Left kidney (tissue), 2 donors: ENCODE measurements around the gene MAP2. TPM values are rescaled to one million over a fixed set of nuclear protein-coding genes. Genes with fewer than 3 reads are reported as not detected.
"Not testable (repeated sequence)": the region's sequence is repeated elsewhere in the genome, so short reads cannot be mapped to it uniquely, and the experiment has no call there.

Experiments
- DNase-seq: peaks from one replicate; pipeline ENCODE4 v3.0.0-alpha.2; 2013
- polyA plus RNA-seq: library from polyadenylated mRNA; unstranded; fragments of 120-200 nt; gene quantifications from one replicate; pipeline ENCODE4 v1.2.1, GENCODE V29; 2013; ENCODE audit not compliant: insufficient read length

MAP2 gene
- polyA plus RNA-seq, 1 donor = 42.7 TPM

DNA sequence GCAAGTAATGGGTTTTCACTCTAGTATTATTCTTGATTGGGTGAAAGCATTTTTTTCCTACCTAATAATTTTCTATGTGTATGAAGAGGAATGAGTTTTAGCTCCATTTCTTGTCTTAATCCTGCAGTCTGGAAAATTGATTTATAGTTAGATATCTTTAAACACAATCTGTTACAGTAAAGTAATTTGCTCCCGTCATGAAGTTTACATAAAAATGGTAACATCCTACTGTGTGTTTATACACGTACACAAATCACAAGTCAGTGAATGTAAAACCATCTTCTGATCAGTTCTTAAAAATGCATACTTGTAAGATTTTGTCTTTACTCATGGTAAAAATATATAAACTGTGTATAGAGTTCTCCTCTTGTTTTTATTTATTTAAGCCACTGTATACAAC is 51.1 kb downstream of the MAP2 start:
- DNase-seq = no peak

DNA sequence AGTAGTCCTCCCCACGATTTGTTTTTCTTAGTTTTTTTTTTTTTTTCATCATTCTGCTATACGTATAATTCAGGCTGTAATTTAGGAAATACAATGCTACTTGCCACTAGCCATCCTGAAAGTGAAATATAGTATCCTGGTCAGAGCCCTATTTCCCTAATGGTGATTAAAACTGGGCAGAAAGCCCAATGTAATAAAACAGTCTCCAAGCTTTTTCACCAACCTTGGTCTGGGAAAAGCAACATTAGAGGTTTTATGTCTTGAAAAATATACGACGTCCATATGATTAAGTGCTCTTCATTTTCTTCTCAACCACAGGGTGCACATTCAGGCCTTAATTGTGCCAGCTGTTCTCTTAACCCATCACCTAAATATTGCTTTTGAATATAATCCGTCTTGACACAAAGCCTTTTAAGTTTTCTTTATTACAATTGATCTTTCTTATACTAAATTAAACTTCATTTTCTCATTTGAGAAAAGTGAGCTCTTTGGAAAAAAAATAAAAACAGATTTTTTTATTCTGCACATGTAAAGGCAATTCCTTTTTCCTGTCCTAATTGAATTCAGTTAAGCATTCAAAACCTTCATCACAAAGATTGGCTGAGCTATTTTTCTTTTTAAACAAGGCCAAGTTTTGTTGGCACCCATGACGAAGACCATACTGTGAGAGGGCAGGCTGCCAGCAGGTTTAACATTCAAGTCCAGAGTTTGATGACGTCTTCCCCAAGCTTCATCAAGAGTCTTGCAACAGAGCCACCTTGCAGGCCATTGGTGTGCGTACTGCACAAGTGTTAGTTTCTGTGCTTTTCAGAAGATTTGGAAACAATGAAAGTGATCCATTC is 52.7 kb downstream of the MAP2 start:
- DNase-seq = peak; percentile 88

DNA sequence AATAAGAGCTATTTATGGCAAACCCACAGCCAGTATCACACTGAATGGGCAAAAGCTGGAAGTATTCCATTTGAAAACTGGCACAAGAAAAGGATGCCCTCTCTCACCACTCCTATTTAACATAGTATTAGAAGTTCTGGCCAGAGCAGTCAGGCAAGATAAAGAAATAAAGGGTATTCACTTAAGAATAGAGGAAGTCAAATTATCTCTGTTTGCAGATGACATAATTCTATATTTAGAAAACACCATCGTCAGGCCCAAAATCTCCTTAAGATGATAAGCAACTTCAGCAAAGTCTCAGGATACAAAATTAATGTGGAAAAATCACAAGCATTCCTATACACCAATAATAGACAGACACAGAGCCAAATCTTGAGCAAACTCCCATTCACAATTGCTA is 68.4 kb downstream of the MAP2 start:
- not testable (repeated sequence) for DNase-seq

DNA sequence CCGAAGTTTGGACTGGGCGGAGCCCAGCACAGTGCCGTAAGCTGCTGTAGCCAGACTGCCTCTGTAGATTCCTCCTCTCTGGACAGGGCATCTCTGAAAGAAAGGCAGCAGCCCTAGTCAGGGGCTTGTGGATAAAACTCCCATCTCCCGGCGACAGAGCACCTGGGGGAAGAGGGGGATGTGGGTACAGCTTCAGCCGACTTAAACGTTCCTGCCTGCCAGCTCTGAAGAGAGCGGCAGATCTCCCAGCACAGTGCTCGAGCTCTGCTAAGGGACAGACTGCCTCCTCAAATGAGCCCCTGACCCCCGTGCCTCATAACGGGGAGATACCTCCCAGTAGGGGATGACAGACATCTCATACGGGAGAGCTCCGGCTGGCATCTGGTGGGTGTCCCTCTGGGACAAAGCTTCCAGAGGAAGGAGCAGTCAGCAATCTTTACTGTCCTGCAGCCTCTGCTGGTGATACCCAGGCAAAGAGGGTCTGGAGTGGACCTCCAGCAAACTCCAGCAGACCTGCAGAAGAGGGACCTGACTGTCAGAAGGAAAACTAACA is 71.3 kb downstream of the MAP2 start:
- DNase-seq = not testable (repeated sequence)

DNA sequence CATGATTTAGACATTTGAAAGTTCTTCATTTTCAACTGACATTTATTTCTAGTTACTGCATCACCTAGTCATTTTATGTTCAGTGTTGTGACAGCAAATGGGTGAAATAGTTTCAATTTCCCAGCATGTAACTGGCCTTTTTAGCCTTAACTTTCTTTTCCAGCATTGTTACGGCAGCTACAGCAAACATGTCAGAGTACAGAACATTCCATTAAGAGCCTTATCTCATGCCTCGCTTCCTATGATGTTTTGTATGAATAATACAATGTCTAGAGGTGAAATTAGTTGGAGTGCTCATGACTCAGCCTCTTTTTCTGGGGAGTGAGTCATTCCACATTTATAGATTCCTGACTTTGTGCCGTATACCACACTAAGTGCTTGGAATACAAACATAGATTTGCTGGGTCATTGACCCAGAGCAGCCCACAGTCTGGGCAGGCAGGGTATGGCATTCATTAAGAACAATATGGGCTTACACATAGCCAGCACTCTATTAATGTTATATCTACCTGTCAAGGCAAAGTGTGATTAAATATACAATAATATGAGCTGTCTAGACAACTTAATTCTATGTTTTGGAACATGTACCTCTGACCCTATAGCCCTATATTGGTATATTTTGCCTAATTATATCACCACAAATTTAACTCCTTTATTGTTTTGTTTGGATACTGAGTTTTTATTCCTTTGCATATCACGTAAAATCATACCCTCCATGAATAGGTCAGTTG is 72.2 kb downstream of the MAP2 start:
- no peak for DNase-seq

DNA sequence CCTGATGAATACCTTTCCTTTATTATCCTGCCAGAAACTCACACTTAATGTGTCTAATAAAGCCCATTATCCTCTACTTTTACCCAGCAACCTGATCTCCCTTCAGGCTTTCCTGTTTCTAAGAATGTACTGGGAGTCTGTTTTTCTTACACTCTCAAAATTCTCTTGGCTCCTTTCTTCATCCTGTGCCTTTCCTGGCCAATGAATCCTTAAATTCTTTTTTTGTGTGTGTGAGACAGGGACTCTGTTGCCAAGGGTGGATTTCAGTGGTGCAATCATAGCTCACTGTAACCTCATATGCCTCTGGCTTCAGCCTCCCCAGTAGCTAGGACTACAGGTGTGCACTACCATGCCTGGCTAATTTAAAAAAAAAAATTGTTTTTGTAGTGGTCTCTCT is 72.7 kb downstream of the MAP2 start:
- DNase-seq = no peak

DNA sequence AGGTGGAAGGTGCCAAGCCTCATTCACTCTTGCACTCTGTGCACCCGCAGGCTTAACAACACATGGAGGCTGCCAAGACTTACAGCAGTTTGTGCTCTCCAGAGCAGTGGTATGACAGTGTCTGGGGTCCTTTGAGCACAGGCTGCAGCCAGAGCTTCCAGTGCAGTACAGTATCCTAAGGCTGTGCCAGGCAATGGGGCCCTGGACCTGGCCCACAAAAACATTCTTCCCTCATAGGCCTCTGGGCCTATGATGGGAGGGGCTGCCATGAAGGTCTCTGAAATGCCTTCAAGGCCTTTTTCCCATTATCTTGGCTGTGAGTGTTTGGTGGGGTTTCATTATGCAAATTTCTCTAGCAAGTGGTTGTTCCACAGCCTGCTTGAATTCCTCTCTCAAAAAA is 74.8 kb downstream of the MAP2 start:
- no peak for DNase-seq

DNA sequence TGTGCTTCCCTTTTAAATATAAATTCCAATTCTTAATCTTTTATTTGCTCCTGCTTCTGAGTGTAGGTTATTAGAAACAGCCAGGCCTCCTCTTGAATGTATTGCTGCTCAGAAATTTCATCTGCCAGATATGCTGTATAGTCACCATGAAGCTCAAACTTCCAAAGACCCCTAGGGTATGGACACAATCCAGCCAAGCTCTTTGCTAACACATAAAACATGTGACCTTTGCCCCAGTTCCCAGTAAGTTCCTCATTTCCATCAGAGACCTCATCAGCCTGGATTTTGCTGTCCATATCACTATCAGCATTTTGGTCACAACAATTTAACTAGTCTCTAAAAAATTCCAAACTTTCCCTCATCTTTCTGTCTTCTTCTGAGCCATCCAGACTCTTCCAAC is 75.2 kb downstream of the MAP2 start:
- no peak for DNase-seq

DNA sequence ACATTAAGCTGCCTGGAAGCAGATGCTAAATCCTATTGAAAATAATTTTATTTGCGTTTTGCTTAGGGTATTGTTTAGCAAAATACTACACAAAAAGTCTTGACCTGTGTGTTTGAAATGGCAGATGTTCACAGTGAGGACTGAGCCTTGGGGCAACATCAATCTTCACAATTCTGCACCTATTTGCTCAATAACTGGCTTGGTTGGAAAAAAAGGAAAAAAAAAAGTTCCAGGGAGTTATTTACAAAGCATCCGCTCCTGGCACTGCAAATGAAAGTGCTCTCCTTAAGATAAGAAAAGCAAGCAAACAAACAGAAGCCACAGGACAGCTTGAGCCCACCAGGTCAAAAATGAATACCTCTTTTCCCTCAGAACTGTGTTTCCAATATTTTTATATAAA is 77.7 kb downstream of the MAP2 start:
- no peak for DNase-seq

DNA sequence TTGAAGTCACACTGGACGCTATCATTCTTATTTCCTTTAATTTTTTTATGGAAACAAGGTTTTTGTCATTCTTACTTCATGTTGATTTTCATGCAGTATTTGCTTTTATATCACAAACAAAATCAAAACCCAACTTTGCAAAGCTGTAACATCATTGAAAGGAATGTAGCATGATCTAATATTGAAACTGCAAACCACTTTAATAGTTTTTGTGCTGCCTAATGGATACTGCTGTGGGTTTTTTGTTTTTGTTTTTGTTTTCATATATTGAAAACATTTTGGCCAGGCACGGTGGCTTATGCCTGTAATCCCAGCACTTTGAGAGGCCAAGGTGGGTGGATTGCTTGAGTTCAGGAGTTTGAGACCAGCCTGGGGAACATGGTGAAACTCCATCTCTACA is 81.6 kb downstream of the MAP2 start:
- DNase-seq = no peak

DNA sequence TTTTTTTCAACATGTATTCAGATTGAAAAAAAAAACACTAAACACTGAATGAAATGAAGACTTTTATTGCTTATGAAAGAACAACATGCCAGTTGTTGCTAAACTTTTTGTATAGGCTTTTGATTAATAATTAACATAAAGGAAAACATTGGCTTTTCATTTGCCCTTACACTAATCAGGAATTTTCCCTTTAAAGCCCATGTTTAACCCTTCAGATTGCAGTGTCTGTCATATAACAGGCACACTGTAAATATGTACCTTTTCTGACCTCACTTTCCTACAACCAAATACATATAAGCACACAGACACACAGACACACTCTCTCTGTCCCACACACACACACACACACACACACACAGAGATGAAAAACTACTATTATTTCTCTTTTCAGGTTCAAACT is 84.4 kb downstream of the MAP2 start:
- DNase-seq = no peak

DNA sequence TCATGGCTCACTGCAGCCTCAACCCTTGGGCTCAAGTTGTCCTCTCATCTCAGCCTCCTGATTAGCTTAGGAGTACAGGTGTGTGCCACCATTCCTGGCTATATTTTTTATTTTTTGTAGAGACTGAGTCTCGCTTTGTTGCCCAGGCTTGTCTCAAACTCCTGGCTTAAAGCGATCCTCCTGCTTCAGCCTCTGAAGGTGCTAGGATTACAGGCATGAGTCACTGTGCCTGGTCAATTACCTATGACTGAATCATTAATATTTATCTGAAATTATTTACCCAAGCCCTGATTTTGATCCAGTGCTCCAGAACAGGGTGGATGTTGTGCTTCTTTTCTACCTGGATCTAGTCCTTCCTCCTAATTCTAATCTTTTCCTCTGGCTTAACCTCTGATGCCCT is 87.8 kb downstream of the MAP2 start:
- DNase-seq = no peak

DNA sequence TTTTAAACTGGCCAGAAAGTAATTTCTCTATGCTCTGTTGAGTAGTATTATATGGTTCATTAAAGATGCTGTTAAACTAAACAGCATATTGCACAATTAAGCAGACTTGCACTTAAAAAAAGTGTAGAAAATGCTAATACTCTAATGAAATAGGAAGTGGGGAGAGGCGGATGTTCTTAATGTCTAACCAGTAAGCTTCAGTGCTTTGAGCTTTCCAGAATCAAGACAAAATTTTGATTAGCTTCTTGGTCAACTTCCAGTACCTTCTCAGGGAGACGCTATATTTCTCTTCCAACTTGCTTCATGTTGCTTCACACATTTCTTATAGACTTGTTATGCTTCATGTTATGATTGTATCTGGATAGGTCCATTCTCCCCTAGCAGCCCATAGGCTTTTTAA is 89.1 kb downstream of the MAP2 start:
- no peak for DNase-seq

DNA sequence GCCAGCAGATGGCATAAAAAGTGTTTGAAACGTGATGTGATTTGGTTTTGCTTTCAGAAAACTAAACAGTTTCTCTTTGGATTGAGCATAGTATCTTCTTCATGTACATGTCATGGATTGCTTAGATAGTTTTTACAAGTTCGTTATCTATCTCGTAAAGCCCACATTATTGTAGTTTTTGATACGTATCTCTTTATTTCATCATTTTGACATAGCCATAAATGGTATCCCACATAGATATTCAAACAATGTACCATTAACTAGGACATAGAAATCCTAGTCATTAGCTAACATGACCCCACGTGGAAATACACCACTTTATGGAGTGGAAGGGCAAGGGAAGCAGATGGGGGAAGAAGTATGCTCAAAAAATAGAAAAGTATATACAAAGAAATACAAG is 93.6 kb downstream of the MAP2 start:
- DNase-seq = no peak

DNA sequence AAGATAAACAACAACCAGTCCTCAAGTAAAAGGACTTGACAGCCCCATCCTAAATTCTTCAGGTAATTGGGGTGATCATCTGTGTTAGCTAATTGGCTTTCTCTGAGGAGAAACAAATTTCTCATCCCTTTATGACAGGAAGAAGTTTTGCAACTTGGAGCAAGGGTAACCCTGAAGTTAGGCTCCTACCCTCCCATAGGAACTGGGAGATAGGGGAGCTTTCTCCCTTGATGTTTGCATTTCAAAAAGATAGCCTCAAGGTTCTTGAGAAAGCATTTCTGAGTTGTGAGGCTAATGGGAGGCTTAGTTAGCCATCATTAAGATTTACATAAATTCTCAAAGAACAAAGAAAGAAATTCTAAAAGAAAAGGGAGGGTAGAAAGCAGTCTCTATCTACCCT is 95.4 kb downstream of the MAP2 start:
- no peak for DNase-seq

DNA sequence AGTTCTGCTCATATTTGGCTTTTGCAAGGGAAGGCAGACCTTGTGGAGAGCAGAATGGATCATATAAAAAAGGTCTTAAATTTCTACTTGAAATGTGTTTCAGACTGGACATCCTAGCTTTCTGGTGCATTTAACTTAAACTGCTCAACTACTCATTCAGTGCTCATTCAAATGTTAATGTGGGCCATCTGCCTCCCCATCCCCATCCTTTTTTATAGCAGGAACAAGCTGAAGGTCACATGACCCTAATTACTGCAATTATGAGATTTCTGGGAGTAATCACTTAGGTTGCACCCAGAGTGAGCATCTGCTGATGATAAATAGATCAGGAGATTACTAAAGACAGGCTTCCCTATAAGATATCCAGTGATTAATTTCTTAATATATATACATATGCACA is 96.1 kb downstream of the MAP2 start:
- DNase-seq = no peak

DNA sequence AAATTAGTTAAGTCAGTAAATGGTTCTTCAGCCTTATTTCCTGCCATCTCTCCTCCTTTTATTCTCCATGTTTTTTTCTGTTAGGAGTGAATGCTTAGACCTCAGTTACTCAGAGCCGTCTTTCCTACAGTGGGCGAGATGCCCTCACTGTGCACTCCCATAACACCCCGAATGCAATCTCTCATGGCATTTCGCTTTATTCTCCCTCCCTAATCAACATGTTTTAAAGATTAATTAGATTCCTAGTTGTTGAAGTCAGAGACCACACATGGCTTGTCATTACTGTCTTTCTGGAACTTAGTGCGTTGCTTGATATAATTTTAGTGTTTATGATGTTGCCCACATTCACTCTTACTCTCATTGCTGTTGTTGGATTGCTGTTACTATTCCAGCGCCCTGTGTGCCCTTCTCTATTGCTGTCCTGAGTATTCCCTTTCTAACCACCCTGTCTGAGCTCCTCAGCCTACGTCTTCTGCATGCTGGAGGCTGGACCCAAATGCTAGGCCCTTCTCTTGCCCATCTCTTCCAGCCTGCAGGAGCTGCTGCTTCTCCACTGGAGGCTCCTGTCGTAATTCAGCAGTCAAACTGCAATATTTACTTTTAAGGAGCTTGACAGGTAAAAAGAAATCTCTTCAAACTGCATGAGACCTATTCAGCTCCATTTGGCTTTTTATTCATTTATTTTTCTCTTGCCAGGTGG is 99.3 kb downstream of the MAP2 start:
- DNase-seq = no peak

DNA sequence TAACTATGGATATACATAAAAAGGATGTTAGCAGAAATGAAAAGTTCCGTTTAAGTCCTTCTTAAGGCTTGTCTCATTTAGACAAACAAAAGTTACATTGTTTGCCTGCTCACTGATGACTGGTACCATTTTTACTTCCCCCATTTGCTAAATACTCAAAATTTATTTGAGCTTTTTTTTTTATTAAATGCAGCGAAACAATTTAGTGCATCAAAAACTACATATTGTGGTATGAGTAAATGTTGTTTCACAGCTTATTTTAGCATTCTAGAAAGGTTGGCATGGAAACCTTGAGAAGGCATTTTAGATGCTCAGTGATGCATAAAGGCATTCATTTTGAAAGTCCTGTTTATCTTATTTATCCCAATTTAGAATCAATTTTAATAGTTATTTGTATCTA is 100.0 kb downstream of the MAP2 start:
- no peak for DNase-seq

DNA sequence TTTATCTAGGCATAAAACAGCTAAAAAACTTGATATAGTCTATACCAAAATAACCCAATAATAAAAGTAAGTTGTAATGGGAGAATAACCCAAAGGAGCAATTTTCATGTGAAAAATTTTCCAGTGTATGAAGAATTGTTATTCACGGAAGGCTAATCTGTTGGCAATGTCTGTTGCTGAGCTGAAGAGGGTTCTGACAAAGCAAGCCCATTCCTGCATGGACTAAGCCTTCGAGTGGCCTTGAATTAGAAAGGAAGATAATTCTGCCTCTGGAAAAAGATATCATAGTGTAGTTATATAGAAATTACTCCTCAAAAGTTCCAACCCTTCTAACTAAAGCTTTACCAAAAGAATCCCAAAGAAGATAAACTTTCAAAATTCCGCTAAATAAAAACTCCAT is 101.5 kb downstream of the MAP2 start:
- DNase-seq = no peak

DNA sequence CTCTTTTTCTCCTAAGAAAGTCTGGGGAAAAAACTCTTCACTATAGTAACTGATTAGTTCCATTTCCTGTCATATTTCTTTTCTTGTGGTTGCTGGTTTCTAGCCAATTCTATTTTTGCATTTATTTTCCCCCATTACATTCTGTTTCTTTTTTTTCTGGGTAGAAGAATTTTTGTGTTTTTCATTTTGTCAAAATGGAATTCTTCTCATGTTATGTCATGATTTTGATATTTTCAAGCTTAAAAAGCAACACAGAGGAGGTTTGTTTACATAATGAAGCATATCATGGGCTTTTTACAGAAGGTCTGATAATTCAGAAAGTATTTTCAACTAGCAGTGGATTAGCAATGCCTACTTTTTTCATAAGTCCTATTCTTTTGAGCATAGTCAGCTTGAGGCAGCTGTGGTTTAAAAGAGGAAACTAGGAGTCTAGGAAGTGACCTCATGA is 102.0 kb downstream of the MAP2 start:
- peak; percentile 44 for DNase-seq

DNA sequence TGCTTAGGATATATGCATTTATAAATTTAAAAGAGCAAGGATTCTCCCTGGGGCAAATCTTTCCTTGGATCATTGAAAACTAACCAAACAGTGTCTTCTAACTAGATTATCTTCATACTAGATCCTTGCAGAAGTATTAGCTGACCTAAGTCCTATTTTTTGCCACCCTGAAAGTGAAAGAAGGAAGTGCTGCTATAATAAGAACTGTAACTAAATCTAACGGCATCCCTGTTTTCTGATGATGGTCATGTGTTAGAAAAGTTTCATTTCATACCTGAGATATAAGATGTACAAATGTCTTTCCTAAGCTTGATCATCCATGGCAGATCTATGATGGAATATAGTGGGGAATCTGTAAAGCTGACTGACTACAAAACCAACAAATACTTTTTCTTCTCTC is 102.7 kb downstream of the MAP2 start:
- no peak for DNase-seq

DNA sequence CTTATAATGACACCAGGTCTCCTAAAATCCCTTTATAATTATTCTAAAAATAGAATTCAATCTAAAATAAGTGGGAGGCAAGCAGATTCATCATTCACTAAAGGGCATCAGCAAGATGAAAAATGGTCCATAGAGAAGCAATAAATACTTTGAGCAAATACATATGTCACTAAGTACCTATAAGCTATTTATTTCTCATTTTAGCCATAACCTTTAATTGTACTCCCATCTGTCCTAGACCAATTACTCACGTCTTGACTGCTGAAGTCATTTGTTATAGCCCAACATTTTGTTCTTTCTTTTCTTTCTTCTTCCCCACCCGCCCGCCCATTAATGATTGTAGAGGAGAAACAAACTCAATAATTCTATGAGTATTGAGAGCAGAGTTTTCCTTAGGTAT is 105.7 kb downstream of the MAP2 start:
- DNase-seq = no peak

DNA sequence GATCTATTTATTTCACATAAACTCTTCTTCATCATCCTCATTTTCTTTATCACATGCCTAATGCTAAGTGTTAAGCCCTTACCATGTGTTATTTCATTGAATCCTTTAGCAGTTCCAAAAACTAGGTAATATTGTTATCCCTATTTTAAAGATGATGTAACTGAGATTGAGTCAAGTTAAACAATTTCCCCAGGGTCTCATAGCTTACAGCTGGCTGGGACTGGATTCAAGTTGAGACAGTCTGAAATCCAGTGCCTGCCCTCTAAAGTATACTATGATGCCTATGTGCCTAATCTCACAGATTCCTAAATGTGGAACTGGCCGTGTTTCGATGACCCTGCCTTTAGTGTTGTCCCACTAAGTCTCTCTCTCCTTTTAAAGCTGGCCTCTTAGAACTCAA is 108.5 kb downstream of the MAP2 start:
- DNase-seq = no peak
